ENCODE data around the gene DENND5A.

GRCh38 chr11:9132203-9132878 is 132.8 kb downstream of the DENND5A start:
- TF ChIP-seq, protein P1, sequence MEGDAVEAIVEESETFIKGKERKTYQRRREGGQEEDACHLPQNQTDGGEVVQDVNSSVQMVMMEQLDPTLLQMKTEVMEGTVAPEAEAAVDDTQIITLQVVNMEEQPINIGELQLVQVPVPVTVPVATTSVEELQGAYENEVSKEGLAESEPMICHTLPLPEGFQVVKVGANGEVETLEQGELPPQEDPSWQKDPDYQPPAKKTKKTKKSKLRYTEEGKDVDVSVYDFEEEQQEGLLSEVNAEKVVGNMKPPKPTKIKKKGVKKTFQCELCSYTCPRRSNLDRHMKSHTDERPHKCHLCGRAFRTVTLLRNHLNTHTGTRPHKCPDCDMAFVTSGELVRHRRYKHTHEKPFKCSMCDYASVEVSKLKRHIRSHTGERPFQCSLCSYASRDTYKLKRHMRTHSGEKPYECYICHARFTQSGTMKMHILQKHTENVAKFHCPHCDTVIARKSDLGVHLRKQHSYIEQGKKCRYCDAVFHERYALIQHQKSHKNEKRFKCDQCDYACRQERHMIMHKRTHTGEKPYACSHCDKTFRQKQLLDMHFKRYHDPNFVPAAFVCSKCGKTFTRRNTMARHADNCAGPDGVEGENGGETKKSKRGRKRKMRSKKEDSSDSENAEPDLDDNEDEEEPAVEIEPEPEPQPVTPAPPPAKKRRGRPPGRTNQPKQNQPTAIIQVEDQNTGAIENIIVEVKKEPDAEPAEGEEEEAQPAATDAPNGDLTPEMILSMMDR (IDR thresholded peaks at IDR 0.05 in 4 of 5, conservative IDR thresholded peaks at IDR 0.05 in 1 of 5), result no peak
- TF ChIP-seq POLR2A (IDR thresholded peaks at IDR 0.05), result no peak
